PC-9 (cell line): ENCODE results near the gene FAM171A1. TPM values are rescaled to one million over a fixed set of nuclear protein-coding genes. Genes with fewer than 3 reads are reported as not detected.

ENCODE experiments used
- BruUV-seq: library from RNA; stranded (reverse); fragments of 400-500 nt; replicated peaks from 2 replicates; lab custom pipeline; 2021; lab: Mats Ljungman, UMichigan
- CTCF ChIA-PET: fragments of 300-600 bp; sonication (Branson Sonifier 250); formaldehyde crosslinking; loops from one replicate; lab custom pipeline; 2022; ENCODE audit warnings: antibody characterized with exemption; lab: Charles Lee
- POLR2A ChIA-PET: fragments of 300-600 bp; sonication (Branson Sonifier 250); formaldehyde crosslinking; loops from one replicate; lab custom pipeline; 2022; ENCODE audit warnings: antibody characterized with exemption; ENCODE audit not compliant: unreplicated experiment; lab: Charles Lee
- DNase-seq, 2 experiments: peaks; one replicate each; pipeline versions ENCODE4 v3.0.0 to v3.0.0-alpha.2; 2015 to 2022; ENCODE audit warnings: mixed read lengths in 1 of 2
- H2AFZ ChIP-seq: fragments of 200-600 bp; sonication (generic); 2 replicates; pipeline ENCODE4 v1.8.1; 2017; ENCODE audit warnings: antibody characterized with exemption
- H3F3A ChIP-seq: fragments of 200-600 bp; sonication (generic); 2 replicates; pipeline ENCODE4 v1.8.1; 2017; ENCODE audit warnings: antibody characterized with exemption, mild to moderate bottlenecking, low read depth; ENCODE audit not compliant: insufficient read depth
- H3K27ac ChIP-seq: fragments of 200-600 bp; sonication (generic); 2 replicates; pipeline ENCODE4 v1.6.1; 2016; ENCODE audit warnings: mixed run types
- H3K27me3 ChIP-seq: fragments of 200-600 bp; sonication (generic); 2 replicates; pipeline ENCODE4 v1.6.1; 2016; ENCODE audit warnings: low read depth, mixed run types; ENCODE audit not compliant: insufficient read depth
- H3K36me3 ChIP-seq: fragments of 200-600 bp; sonication (generic); 2 replicates; pipeline ENCODE4 v1.6.1; 2016; ENCODE audit warnings: low read depth, mixed run types
- H3K4me1 ChIP-seq: fragments of 200-600 bp; sonication (generic); replicated peaks from 2 replicates; pipeline ENCODE4 v1.6.1; 2016; ENCODE audit warnings: mixed run types; ENCODE audit not compliant: insufficient read depth
- H3K4me2 ChIP-seq: fragments of 200-600 bp; sonication (generic); 2 replicates; pipeline ENCODE4 v1.6.1; 2017; ENCODE audit warnings: mixed run types
- H3K4me3 ChIP-seq: fragments of 200-600 bp; sonication (generic); 2 replicates; pipeline ENCODE4 v1.6.1; 2016; ENCODE audit warnings: mixed run types
- H3K79me2 ChIP-seq: fragments of 200-600 bp; sonication (generic); 2 replicates; pipeline ENCODE4 v1.6.1; 2017; ENCODE audit warnings: low read depth, mixed run types
- H3K9me2 ChIP-seq: fragments of 200-600 bp; sonication (generic); 2 replicates; pipeline ENCODE4 v1.8.1; 2017; ENCODE audit warnings: mild to moderate bottlenecking; ENCODE audit not compliant: insufficient read depth
- H3K9me3 ChIP-seq: fragments of 200-600 bp; sonication (generic); 2 replicates; pipeline ENCODE4 v1.8.1; 2016; ENCODE audit warnings: low read depth; ENCODE audit not compliant: insufficient read depth
- H4K20me1 ChIP-seq: fragments of 200-600 bp; sonication (generic); 2 replicates; pipeline ENCODE4 v1.8.1; 2017; ENCODE audit not compliant: insufficient read depth
- CTCF ChIP-seq: fragments of 200-600 bp; sonication (generic); conservative IDR thresholded peaks from 2 replicates; pipeline ENCODE4 v1.6.1; 2017; ENCODE audit warnings: mixed run types, antibody characterized with exemption, mild to moderate bottlenecking, moderate library complexity
- EZH2 ChIP-seq: fragments of 200-600 bp; sonication (generic); IDR thresholded peaks from 2 replicates; pipeline ENCODE4 v1.8.0; 2017; ENCODE audit warnings: antibody characterized with exemption, low read depth
- intact Hi-C: fragments of 100-400 bp; cut with micrococcal nuclease; formaldehyde crosslinking; loops from one replicate; pipeline ENCODE4 v1.10.0; 2022; ENCODE audit not compliant: unreplicated experiment
- total RNA-seq: library from RNA; stranded (reverse); gene quantifications from 2 replicates; pipeline ENCODE4 v1.2.3, GENCODE V29; 2021

FAM171A1 gene
- total RNA-seq, 1 experiment from 2014 or later, result 3.0 TPM

GRCh38 chr10:15374156-15374555, 3.1 kb upstream of the FAM171A1 start:
- H3F3A ChIP-seq, result no peaks in the 10 kb centered on the region
- H2AFZ ChIP-seq, result no peak overlapping the region
- ChIA-PET POLR2A (no interaction called here), CTCF (no interaction called here)
- H3K27me3 ChIP-seq, result peaks cover 29% of the 10 kb centered on the region; the same call in 1 of the 2 replicates
- H3K4me3 ChIP-seq, result no peak overlapping the region
- no peak for DNase-seq
- H3K4me2 ChIP-seq, result no peak overlapping the region
- H3K79me2 ChIP-seq, result no peaks in the 10 kb centered on the region
- intact Hi-C loops, result no loop called here
- H3K36me3 ChIP-seq, result no peaks in the 10 kb centered on the region
- H3K9me2 ChIP-seq, result no peaks in the 10 kb centered on the region
- H3K9me3 ChIP-seq, result no peaks in the 10 kb centered on the region
- BruUV-seq, result no TSS peak
- no peak overlapping the region for H3K27ac ChIP-seq
- no peaks in the 10 kb centered on the region for H3K4me1 ChIP-seq
- H4K20me1 ChIP-seq, result no peaks in the 10 kb centered on the region
- no peak for TF ChIP-seq CTCF
- no peak for TF ChIP-seq EZH2

GRCh38 chr10:15373199-15373598, 2.1 kb upstream of the FAM171A1 start:
- H3K9me3 ChIP-seq, result no peaks in the 10 kb centered on the region; the same call in 1 of the 2 replicates
- H3K4me3 ChIP-seq, result no peak overlapping the region
- CTCF ChIA-PET, result no interaction called here
- H3K79me2 ChIP-seq, result no peaks in the 10 kb centered on the region
- H3K27me3 ChIP-seq, result peaks cover 26% of the 10 kb centered on the region
- no peaks in the 10 kb centered on the region for H3K36me3 ChIP-seq
- no TSS peak for BruUV-seq
- no peaks in the 10 kb centered on the region for H3K4me1 ChIP-seq
- H4K20me1 ChIP-seq, result no peaks in the 10 kb centered on the region
- no peak overlapping the region for H2AFZ ChIP-seq
- no peak overlapping the region for H3K27ac ChIP-seq
- POLR2A ChIA-PET, result no interaction called here
- intact Hi-C loops, result no loop called here
- TF ChIP-seq CTCF (no peak), EZH2 (no peak)
- no peaks in the 10 kb centered on the region for H3F3A ChIP-seq
- no peak overlapping the region for H3K4me2 ChIP-seq
- no peak for DNase-seq
- H3K9me2 ChIP-seq, result no peaks in the 10 kb centered on the region

- CTCF ChIA-PET, result no interaction called here
- H3K4me1 ChIP-seq, result no peaks in the 10 kb centered on the region
- no peak overlapping the region for H3K4me2 ChIP-seq
- no peaks in the 10 kb centered on the region for H4K20me1 ChIP-seq
- no peaks in the 10 kb centered on the region for H3K36me3 ChIP-seq
- no peak for DNase-seq
- no peaks in the 10 kb centered on the region for H3F3A ChIP-seq
- POLR2A ChIA-PET, result no interaction called here
- no peaks in the 10 kb centered on the region for H3K79me2 ChIP-seq
- intact Hi-C loops, result no loop called here
- H2AFZ ChIP-seq, result no peak overlapping the region
- no TSS peak for BruUV-seq
- H3K9me3 ChIP-seq, result no peaks in the 10 kb centered on the region; the same call in 1 of the 2 replicates
- H3K27ac ChIP-seq, result no peak overlapping the region
- H3K4me3 ChIP-seq, result no peak overlapping the region
- peaks cover 34% of the 10 kb centered on the region for H3K27me3 ChIP-seq
- TF ChIP-seq CTCF (no peak), EZH2 (no peak)
- no peaks in the 10 kb centered on the region for H3K9me2 ChIP-seq
Measured at GRCh38 chr10:15370212-15370855, 755 bp downstream of the FAM171A1 start.
